HEK293 (cell line): Measurements from ENCODE around the gene MYO1D.

Source experiments
- CTCF ChIA-PET: fragments of 350-600 bp; formaldehyde crosslinking; extraction: SDS; loops from one replicate; lab custom pipeline; 2021; ENCODE audit warnings: antibody characterized with exemption; lab: Yijun Ruan, JAX
- POLR2A ChIA-PET: fragments of 300-600 bp; formaldehyde crosslinking; extraction: SDS; loops from one replicate; lab custom pipeline; 2020; ENCODE audit warnings: antibody characterized with exemption, inconsistent platforms; lab: Yijun Ruan, JAX
- H3K27ac ChIP-seq: fragments of 200-500 bp; sonication (Bioruptor generic); 2 replicates; pipeline ENCODE4 v1.5.1; 2014; ENCODE audit warnings: low read depth, low read length, control low read depth, inconsistent platforms; ENCODE audit errors: extremely low read depth
- H3K36me3 ChIP-seq, 2 experiments: fragments of 200-500 bp in 1 of 2; sonication (Bioruptor generic) in 1 of 2; 1 replicate in 1 of 2; 2 replicates in 1 of 2; pipeline ENCODE4 v1.5.1; 2014 to 2017; ENCODE audit warnings: inconsistent platforms in 2 of 2, low read length in 2 of 2; ENCODE audit not compliant: control insufficient read depth in 2 of 2, insufficient read depth in 1 of 2
- H3K4me1 ChIP-seq: fragments of 200-500 bp; sonication (Bioruptor generic); 2 replicates; pipeline ENCODE4 v1.5.1; 2014; ENCODE audit warnings: mild to moderate bottlenecking, low read length, inconsistent platforms; ENCODE audit not compliant: control insufficient read depth, insufficient read depth
- H3K4me3 ChIP-seq: 2 replicates; pipeline ENCODE4 v1.5.1; 2011; ENCODE audit warnings: low read depth, mild to moderate bottlenecking, control low read depth, low read length, moderate library complexity
- H3K9me3 ChIP-seq: fragments of 200-500 bp; sonication (Bioruptor generic); 2 replicates; pipeline ENCODE4 v1.5.1; 2014; ENCODE audit warnings: low read depth, low read length, inconsistent platforms; ENCODE audit not compliant: control insufficient read depth, insufficient read depth
- GFI1B ChIP-seq: fragments of 450-650 bp; formaldehyde crosslinking; IDR thresholded peaks from 2 replicates; pipeline ENCODE4 v1.5.1; 2016; ENCODE audit warnings: missing biosample characterization, missing genetic modification characterization
- GLI2 ChIP-seq: fragments of 450-650 bp; formaldehyde crosslinking; IDR thresholded peaks from 2 replicates; pipeline ENCODE4; 2017; ENCODE audit warnings: missing biosample characterization, missing genetic modification characterization, low read depth, borderline replicate concordance
- OSR2 ChIP-seq: fragments of 450-650 bp; formaldehyde crosslinking; IDR thresholded peaks from 2 replicates; pipeline ENCODE4 v1.5.1; 2016; ENCODE audit warnings: missing biosample characterization, missing genetic modification characterization
- ZBTB11 ChIP-seq: fragments of 450-650 bp; formaldehyde crosslinking; conservative IDR thresholded peaks from 2 replicates; pipeline ENCODE4 v1.5.1; 2016; ENCODE audit warnings: low read depth, missing biosample characterization, missing genetic modification characterization
- ZNF114 ChIP-seq: fragments of 450-650 bp; formaldehyde crosslinking; IDR thresholded peaks from 2 replicates; pipeline ENCODE4 v1.5.0; 2017; ENCODE audit warnings: missing biosample characterization, missing genetic modification characterization
- ZNF211 ChIP-seq: fragments of 450-650 bp; formaldehyde crosslinking; IDR thresholded peaks from 2 replicates; pipeline ENCODE4 v1.5.1; 2016; ENCODE audit warnings: low read depth, missing biosample characterization, missing genetic modification characterization
- ZNF214 ChIP-seq: fragments of 450-650 bp; formaldehyde crosslinking; IDR thresholded peaks from 2 replicates; pipeline ENCODE4 v1.5.1; 2017; ENCODE audit warnings: missing biosample characterization, mild to moderate bottlenecking, missing genetic modification characterization, borderline replicate concordance
- ZNF280C ChIP-seq: fragments of 450-650 bp; formaldehyde crosslinking; IDR thresholded peaks from 2 replicates; pipeline ENCODE4 v1.5.1; 2016; ENCODE audit warnings: missing biosample characterization, missing genetic modification characterization
- ZNF350 ChIP-seq: fragments of 450-650 bp; formaldehyde crosslinking; IDR thresholded peaks from 2 replicates; pipeline ENCODE4 v1.5.0; 2017; ENCODE audit warnings: missing biosample characterization, mild to moderate bottlenecking, missing genetic modification characterization
- ZNF488 ChIP-seq: fragments of 450-650 bp; formaldehyde crosslinking; IDR thresholded peaks from 2 replicates; pipeline ENCODE4 v1.5.1; 2016; ENCODE audit warnings: missing biosample characterization, missing genetic modification characterization
- ZNF544 ChIP-seq: fragments of 450-650 bp; formaldehyde crosslinking; IDR thresholded peaks from 2 replicates; pipeline ENCODE4 v1.5.0; 2017; ENCODE audit warnings: missing biosample characterization, missing genetic modification characterization
- ZNF596 ChIP-seq: fragments of 450-650 bp; IDR thresholded peaks from 2 replicates; pipeline ENCODE4 v1.5.0; 2018; ENCODE audit warnings: missing biosample characterization, mild to moderate bottlenecking, missing genetic modification characterization, moderate library complexity
- ZNF621 ChIP-seq: fragments of 450-650 bp; formaldehyde crosslinking; IDR thresholded peaks from 2 replicates; pipeline ENCODE4 v1.5.1; 2017; ENCODE audit warnings: missing biosample characterization, missing genetic modification characterization
- ZNF654 ChIP-seq: fragments of 450-650 bp; formaldehyde crosslinking; IDR thresholded peaks from 2 replicates; pipeline ENCODE4 v1.5.1; 2016; ENCODE audit warnings: low read depth, missing biosample characterization, missing genetic modification characterization
- ZNF692 ChIP-seq: fragments of 450-650 bp; formaldehyde crosslinking; IDR thresholded peaks from 2 replicates; pipeline ENCODE4 v1.5.1; 2016; ENCODE audit warnings: missing biosample characterization, missing genetic modification characterization
- ZSCAN16 ChIP-seq: fragments of 450-650 bp; formaldehyde crosslinking; IDR thresholded peaks from 2 replicates; pipeline ENCODE4 v1.5.1; 2016; ENCODE audit warnings: missing biosample characterization, missing genetic modification characterization
- ZSCAN5A ChIP-seq: fragments of 450-650 bp; formaldehyde crosslinking; IDR thresholded peaks from 2 replicates; pipeline ENCODE4 v1.5.1; 2016; ENCODE audit warnings: missing biosample characterization, missing genetic modification characterization

MYO1D gene

GRCh38 chr17:32693194-32693897 is 183.6 kb downstream of the MYO1D start:
- H3K36me3 ChIP-seq, result no peaks in the 10 kb centered on the region
- no peak for TF ChIP-seq ZSCAN5A (tag by site-specific recombination)
- no peak for TF ChIP-seq ZSCAN16 (tag by site-specific recombination)
- TF ChIP-seq ZNF488, result no peak
- no peak for TF ChIP-seq ZNF654 (tag by site-specific recombination)
- no peak for TF ChIP-seq ZNF621 (tag by site-specific recombination)
- TF ChIP-seq ZNF692 (tag by site-specific recombination), result no peak
- no peak for TF ChIP-seq ZNF350 (tag by site-specific recombination)
- TF ChIP-seq OSR2, result no peak
- no peak for TF ChIP-seq GFI1B (tag by site-specific recombination)
- no peak for TF ChIP-seq ZNF596 (tag by site-specific recombination)
- TF ChIP-seq ZNF214 (tag by site-specific recombination), result no peak
- TF ChIP-seq ZBTB11 (tag by site-specific recombination), result no peak
- TF ChIP-seq GLI2 (tag by site-specific recombination), result no peak
- no peak for TF ChIP-seq ZNF280C (tag by site-specific recombination)
- no peak for TF ChIP-seq ZNF114 (tag by site-specific recombination)
- TF ChIP-seq ZNF544 (tag by site-specific recombination), result no peak
- no peak for TF ChIP-seq ZNF211 (tag by site-specific recombination)
- POLR2A ChIA-PET, result no interaction called here
- no peaks in the 10 kb centered on the region for H3K9me3 ChIP-seq
- H3K4me3 ChIP-seq, result no peak overlapping the region
- CTCF ChIA-PET, result interaction anchor here (0.6 to 1.7 kb wide), 3 partner anchors 8 to 34 kb away, joined by 3 to 5 read pairs (median 4); no protein-coding TSS in a partner anchor
- H3K4me1 ChIP-seq, result no peaks in the 10 kb centered on the region
- no peak overlapping the region for H3K27ac ChIP-seq
